Measurements from ENCODE around the gene TBL1X.
"Not testable (repeated sequence)": the region's sequence is repeated elsewhere in the genome, so short reads cannot be mapped to it uniquely, and the experiment has no call there.

The TBL1X gene

DNA sequence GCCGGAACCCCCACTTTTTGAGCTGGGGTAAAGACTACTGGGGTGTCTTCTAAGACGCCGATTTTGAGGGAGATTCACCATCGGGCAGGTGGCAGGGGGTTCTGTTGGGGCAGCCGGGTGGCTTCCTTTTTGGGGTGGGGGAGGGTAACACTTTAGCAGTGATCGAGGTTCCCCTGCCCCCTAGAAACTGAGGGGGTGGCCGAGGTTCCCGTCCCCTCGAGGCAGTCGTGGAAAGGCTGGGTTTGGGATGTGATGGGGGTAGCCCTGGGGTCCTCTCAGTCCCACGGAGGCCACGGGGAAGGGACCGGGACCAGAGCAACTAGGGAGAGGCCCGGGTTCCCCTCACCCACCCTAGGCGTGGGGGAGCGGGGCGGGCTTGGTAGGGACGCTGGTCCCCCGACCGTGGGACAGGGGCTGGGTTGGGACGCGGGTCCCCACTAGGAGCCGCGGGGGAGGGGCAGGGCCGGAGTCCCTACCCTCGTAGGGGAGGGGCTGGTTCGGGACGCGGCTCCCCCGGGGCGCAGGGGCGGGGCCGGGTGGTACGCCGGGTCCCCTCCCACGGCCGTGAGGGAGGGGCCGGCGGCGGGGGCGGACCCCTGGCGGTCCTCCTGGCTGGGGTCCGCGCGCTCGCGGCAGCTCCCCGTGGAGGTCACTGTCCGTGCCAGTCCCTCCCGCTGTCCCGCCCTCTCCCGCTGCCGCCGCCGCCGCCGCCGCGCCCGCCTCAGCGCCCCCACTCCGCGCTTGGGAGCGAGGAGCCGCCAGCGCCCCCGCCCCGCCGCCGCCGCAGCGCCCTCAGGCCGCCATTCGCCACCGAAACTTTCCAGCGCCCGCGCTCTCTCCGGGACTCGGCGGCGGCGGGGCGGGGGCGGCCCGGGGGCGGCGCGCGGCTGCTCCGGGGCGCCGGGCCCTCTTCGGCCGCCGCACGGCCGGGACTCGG lies at the start of gene TBL1X:
Gene TBL1X (plus strand): TSS at position 624 of the 937 bp plus-strand sequence. CDS start 188,529 bp downstream, outside the sequence.
- H3K4me3 ChIP-seq (ENCODE audit: low read depth, low read length) = peak within 1 kb of the TSS; percentile 69
- DNase-seq (ENCODE audit: low read depth) = no peak

DNA sequence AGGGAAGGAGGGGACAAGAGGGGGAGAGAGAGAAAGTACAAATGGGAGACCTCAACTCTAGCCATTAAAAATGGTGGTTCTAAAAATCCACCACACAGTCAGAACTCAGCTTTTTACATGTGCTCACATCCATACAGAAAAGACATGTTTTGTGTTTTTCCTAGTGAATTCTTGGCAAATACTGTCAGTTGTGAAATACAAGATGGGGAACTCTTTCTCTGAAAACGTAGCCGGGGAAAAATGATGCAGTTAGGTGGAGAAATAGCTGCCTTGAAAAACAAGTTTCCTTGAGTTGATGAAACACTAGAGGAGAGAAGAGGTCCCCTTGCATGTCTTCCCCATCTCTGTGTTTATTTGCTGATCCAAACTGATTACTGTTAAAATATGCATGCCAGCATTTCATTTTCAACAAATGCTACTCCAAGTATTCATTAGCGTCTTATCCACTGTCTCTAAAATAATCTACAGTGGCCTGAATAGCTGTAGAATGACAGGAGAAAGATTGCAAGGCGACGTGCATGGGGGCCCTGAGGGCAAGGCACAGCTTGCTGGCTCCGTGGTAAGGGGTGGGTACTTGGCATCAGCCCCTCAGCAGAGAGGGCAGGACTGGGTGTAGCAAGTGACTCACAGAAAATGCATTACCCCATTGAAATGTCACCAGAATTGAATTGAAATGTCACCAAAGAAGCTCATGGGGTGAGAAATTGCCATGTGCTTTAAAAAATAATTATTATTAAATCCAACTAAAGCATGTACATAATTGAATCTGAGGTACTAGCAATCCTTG lies 48.1 kb upstream of the TBL1X start:
- H3K4me3 ChIP-seq (ENCODE audit: low read depth, low read length) = no peak overlapping the region
- no peak for DNase-seq (ENCODE audit: low read depth)

DNA sequence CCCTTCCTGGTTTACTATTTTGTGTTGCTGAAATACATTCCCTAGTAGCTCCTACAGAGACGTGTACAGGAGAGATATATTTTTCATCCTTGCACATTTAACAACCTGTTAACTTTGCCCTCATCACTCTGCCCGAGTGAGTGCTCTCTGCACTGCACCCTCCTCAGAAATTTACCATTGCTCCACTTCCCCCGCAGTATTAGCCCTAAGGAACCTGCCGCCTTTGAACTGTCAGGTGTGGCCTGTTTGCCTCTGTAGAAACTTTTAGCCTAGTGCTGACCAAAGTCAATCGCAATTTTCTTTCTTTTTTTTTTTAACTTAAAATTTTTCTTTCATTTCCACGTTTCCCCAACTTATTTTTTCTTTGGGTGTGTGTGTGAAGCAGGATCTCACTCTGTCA lies 46.6 kb upstream of the TBL1X start:
- no peak overlapping the region for H3K4me3 ChIP-seq (ENCODE audit: low read depth, low read length)
- no peak for DNase-seq (ENCODE audit: low read depth)

DNA sequence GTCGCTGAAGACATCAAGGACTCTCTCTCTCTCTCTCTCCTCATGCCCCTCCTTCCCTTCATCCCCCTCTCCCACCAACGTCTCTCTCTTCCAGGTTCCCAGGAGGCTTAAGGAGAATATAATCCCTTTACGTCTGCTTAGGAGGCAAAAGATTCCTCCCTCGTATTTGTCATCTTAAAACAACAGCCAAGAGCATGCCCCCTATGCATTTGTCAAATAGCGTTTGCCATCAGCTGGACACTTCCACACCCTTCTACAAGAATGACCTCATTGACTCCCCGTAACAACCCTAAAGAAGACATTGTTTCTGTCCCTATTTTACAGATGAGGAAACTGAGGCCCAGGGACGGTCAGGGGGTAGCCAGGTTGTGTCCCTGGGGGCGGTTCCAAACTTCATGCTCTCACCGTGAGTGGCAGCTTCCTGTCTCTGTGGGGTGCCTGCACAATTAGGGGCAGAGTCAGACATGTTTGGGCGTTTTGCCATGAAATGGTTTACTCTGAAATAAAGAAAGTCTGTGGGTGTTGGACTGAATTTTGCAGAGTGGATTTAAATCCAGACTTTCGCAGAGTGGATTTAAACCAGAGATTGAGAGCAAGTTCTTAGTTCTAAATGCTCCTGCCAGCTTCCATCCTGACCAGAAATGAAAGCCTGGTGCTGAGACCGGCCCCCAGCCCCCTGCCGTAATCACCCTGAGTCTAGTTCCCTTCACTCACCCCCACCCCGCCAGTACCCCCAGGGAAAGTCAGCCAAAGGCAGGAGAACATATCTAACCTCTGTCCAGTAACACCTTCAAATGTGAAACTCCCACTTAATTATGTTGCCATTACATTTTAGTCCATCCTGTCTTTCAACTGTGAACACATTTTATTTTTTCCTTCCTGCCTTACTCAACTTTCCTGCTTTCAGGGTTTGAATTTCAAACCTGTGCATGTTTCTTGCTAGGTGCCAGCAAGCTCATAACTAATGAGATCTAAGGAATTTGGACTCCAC lies 44.3 kb upstream of the TBL1X start:
- H3K4me3 ChIP-seq (ENCODE audit: low read depth, low read length) = no peak overlapping the region
- no peak for DNase-seq (ENCODE audit: low read depth)

DNA sequence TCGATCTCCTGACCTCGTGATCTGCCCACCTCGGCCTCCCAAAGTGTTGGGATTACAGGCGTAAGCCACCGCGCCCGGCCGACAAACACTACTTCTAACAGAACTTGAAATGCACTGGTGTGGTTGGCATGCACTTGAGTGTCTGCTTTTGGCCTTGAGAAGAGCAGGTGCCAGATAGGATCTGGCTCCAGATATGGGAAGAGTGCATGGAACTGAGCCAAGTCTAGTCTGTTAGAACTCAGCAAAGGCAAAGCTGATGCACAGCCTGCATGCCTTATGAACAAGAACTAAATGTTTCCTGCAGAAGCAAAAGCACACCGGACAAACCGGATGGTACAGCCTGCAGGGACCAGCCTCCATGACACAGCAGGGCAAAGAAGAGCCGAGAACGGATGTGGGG lies 35.1 kb upstream of the TBL1X start:
- H3K4me3 ChIP-seq (ENCODE audit: low read depth, low read length) = no peak overlapping the region
- DNase-seq (ENCODE audit: low read depth) = no peak

DNA sequence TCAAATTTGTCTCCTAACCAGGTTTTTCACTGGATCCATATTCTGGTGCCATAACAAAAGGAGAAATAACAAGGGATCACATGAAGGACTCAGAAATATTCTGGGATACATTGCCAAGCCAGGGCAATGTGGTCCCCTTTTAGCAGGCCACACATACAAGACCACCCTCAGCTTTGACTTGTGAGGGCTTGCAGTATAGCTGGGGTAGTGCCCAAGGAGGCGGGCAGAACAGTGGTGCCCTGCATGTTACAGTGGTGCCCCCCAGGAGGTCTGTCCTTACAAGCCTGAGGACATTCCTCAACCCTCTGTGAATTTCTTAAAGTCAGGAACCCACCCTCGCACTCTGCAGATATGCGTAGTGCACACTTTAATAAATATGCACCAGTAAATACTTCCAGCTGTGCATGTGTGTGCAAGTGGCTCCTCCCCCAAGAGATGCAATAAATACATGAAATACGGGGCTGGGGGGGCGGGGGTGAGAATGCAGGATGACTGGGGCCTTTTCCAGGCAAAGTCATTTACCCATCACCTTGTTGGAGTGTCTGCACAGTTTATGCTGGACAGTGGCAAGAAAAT lies 34.4 kb upstream of the TBL1X start:
- H3K4me3 ChIP-seq (ENCODE audit: low read depth, low read length) = no peak overlapping the region
- no peak for DNase-seq (ENCODE audit: low read depth)

DNA sequence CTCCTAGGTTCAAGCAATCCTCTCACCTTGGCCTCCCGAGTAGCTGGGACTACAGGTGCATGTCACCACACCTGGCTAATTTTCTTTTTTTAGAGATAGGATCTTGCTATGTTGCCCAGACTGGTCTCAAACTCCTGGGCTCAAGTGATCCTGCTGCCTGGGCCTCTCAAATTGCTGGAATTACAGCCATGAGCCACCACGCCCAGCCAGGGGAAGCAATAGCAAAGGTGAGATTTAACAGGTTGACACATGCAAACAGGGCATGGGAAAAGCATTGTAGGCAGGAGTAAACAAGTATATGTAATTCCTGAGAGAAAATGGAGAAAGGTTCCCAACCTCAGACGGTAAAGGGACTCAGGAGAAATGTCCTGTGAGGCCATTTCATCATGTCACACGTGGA lies 33.6 kb upstream of the TBL1X start:
- no peak overlapping the region for H3K4me3 ChIP-seq (ENCODE audit: low read depth, low read length)
- DNase-seq (ENCODE audit: low read depth) = no peak

DNA sequence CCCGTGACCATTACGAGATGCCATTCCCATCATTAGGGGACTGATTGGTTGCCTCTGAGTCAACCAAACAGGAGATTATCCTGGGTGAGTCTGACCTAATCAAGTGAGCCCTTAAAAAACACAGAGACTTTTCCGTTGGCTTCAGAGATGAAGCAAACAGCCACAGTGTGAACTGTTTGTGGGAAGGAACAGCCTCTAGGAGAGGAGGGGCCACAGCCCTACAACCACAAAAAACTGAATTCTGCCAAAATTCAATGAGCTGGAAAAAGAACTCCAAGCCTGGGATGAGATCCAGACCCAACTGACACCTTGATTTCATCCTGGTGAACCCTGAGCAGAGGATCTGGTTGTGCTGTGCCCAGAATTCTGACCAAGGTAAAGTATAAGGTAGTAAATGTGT lies 31.3 kb upstream of the TBL1X start:
- DNase-seq (ENCODE audit: low read depth) = no peak

DNA sequence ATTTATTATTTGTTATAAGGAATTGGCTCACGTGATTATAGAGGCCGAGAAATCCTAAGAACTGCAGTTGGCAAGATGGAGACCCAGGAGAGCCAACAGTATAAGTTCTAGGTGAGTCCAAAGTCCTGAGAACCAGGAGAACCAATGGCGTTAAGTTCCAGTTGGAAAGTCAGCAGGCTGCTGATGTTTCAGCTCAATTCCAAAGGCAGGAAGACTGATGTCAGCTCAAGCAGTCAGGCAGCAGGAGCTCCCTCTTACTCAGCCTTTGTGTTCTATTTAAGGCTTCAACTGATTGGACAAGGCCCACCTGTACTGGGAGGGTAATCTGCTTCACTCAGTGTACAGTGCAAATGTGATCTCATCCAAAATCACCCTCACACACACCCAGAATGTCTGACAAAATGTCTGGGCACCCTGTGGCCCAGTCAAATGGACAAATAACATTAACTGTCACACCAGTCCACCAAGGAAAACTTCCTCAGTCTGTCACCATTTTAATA lies 30.8 kb upstream of the TBL1X start:
- no peak overlapping the region for H3K4me3 ChIP-seq (ENCODE audit: low read depth, low read length)
- DNase-seq (ENCODE audit: low read depth) = no peak

More for the DNA sequence above, 31.3 kb upstream of the TBL1X start:
- no peak overlapping the region for H3K4me3 ChIP-seq (ENCODE audit: low read depth, low read length)

DNA sequence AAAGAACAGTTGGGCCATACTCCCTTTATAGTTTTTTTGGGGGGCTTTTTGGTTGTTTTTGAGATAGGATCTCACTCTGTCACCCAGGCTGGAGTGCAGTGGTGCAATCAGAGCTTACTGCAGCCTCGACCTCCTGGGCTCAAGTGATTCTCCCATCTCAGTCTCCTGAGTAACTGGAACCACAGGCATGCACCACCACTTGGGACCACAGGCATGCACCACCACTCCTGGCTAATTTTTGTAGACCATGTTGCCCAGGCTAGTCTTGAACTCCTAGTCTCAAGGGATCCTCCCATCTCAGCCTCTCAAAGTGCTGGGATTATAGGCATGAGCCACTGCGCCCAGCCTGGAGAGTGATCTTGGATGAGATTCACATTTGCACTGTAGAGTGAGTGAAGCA lies 29.8 kb upstream of the TBL1X start:
- not testable (repeated sequence) for DNase-seq (ENCODE audit: low read depth); H3K4me3 ChIP-seq (ENCODE audit: low read depth, low read length)

DNA sequence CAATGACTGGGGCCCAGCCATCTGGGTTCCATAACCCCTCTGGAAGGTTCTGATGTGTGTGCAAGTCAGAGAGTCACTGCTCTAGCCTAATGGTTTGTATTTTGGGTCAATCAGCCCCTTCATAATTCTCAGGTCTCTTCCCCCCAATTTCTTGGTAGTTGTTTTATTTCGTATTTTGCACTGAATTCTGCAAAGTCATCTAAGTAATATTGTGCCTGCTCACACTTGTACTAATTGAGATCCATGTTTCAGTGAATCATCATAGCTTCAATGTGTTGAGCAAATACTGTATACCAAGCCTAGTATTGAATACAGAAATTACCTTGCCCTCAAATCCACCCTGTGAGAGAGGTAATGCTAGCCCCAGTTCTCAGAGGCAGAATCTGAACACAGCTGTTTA lies 28.0 kb upstream of the TBL1X start:
- no peak overlapping the region for H3K4me3 ChIP-seq (ENCODE audit: low read depth, low read length)
- DNase-seq (ENCODE audit: low read depth) = no peak

DNA sequence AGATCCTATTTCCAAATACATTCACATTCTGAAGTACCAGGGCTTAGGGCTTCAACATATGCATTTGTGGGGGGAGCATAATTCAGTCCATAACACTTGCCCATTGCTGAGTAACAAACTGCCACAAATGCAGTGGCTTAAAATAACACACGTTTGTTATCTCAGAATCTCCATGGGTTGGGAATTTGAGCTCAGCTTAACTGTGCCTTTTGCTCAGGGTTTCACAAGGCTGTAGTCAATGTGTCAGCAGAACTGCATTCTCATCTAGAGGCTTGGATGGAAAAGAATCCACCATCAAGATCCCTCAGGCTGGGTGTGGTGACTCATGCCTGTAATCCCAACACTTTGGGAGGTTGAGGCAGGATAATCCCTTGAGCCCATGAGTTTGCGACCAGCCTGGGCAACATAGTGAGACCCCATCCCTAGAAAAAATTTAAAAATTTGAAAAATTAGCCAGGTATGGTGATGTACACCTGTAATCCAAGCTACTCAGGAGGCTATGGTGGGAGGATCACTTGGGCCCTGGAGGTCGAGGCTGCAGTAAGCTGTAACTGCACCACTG lies 25.8 kb upstream of the TBL1X start:
- H3K4me3 ChIP-seq (ENCODE audit: low read depth, low read length) = no peak overlapping the region
- peak; percentile 11 for DNase-seq (ENCODE audit: low read depth)

DNA sequence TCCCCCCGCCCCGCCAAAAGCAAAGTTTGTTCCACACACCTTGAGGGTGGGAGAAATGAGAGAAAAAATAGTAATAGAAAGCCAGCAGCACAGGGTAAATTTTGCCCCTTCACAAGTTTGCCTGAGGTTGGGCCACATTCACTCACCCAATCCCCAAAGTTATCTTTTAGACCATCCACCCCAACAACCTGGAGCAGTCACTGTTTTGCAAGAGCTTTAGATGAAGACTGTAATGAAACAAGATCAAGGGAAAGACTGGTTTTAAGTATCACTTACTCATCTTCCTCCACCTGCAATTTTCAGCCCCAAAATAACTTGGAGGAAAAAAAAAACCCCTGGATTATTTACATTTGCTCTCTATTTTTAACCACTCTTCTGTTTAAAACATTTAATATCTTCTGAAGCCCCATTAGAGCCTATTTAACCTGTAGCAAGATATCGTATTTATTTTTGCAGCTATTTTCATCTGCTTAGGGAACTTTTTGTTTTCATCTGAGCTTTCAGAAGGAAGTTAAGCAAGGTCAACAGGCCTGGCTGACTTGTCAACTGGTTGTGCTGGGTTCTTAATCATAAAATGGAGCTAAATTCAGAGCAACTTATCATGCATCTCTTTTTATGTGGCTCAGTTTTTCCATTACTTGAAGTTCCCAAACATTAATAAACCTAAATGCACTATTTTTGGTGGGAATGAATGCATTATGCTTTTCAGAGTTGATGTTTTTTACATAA lies 24.6 kb upstream of the TBL1X start:
- H3K4me3 ChIP-seq (ENCODE audit: low read depth, low read length) = no peak overlapping the region
- DNase-seq (ENCODE audit: low read depth) = no peak

DNA sequence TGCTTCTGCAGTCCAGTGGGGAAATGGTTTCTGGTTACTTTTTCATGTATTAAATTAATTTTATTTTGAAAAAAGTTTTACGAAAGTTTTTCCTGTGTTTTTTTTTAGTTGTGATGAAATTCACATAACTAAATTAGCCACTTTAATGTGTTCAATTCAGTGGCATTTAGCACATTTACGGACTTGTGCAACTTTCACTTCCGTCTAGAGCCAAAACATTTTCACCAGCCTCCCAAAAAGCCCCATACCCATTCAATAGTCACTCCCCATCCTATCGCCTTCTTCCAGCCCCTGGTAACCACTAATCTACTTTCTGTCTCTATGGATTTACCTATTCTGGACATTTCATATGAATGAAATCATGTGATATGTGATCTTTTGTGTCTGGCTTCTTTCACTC lies 22.8 kb upstream of the TBL1X start:
- no peak overlapping the region for H3K4me3 ChIP-seq (ENCODE audit: low read depth, low read length)
- DNase-seq (ENCODE audit: low read depth) = no peak

DNA sequence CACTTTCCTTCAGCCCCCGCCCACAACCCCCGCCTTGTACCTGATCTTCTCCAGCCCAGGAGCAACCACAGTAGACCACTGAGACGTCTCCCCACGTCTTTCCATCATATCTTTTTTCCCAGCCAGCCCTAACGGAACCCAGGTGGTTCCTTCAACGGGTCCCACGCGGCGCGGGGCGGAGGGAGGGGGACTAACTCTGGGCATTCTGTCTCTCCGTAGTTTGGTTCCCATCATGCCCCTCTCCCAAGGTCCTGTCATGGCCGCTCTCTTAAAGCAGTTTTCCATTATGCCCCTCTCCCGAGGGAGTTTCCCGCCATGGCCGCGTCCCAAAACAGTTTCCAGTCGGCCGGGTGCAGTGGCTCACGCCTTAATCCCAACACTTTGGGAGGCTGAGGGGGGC lies 21.5 kb upstream of the TBL1X start:
- H3K4me3 ChIP-seq (ENCODE audit: low read depth, low read length) = no peak overlapping the region
- DNase-seq (ENCODE audit: low read depth) = no peak

DNA sequence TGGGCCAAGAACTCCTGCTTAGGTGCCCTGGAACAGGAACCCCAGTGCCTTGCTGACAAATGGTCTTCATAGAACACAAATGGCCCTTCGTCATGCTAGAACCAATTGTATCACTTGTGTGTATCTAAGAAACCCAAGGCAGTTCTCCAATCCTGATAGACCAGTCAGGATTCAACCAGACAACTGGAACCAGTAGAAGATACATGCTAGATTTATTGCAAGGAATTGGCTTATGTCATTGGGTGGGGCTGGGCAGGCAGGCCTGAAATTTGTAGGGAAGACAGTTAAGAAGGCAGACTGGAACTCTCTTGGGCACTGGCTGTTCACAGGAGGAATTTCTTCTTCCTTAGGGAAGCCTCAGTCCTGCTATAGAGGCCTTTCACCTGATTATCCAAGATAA lies 17.0 kb upstream of the TBL1X start:
- DNase-seq (ENCODE audit: low read depth) = no peak
- H3K4me3 ChIP-seq (ENCODE audit: low read depth, low read length) = no peak overlapping the region

DNA sequence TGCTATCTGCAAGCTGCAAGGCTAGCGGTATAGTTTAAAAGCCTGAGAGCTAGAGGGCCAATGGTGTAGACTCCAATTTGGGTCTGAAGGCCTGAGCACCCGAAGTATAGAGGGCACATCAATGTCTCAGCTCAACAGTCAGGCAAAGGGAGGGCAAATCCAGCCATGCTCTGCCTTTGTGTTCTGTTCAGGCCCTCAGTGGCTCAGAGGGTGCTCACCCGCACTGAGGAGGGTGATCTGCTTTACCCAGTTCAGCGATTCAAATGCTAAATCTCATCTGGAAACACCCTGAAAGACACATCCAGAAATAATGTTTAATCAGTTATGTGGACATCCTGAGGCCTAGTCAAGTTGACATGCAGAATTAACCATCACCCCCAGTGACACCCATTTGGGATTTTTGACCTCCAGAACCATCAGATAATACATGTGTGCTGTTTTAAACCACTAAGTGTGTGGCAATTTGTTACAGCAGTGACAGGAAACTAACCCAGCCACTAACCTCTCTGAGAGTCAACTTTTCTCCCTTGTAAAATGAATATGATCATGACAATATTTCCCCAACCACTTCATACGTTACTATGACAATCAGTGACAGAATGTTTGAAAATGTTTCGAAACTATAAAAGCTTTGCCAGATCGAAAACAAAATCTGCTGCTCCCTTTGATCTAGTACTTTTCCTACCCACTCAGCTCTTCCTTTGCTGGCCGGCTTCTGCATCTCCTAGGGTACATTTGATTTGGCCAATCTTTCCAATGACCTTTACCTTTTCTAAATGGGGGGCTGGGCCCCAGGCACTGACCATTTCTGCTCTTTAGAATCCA lies 8.4 kb upstream of the TBL1X start:
- DNase-seq (ENCODE audit: low read depth) = no peak
- no peak overlapping the region for H3K4me3 ChIP-seq (ENCODE audit: low read depth, low read length)

Measured in skeletal muscle cell (primary cell).